Epithelial cell of proximal tubule (primary cell): ENCODE data around the gene ENTR1. TPM values are rescaled to one million over a fixed set of nuclear protein-coding genes. Genes with fewer than 3 reads are reported as not detected.

Source experiments
- DNase-seq: peaks from one replicate; pipeline ENCODE4 v3.0.0-alpha.2; 2011; ENCODE audit warnings: low read depth
- H3K4me3 ChIP-seq: 2 replicates; pipeline ENCODE4 v1.5.1; 2011; ENCODE audit warnings: low read depth, mild to moderate bottlenecking, low read length
- CTCF ChIP-seq: conservative IDR thresholded peaks from 2 replicates; pipeline ENCODE4 v1.5.1; 2012; ENCODE audit warnings: low read depth, mild to moderate bottlenecking, low read length
- total RNA-seq: library from RNA; depleted of rRNA; stranded (reverse); fragments of >200 nt; gene quantifications from 2 replicates; pipeline ENCODE4 v1.2.3, GENCODE V29; 2015

Gene ENTR1
- total RNA-seq, 1 donor from 2014 or later, result 57.5 TPM

- H3K4me3 ChIP-seq, result no peak overlapping the region
- no peak for TF ChIP-seq CTCF
- DNase-seq, result no peak
Measured at GRCh38 chr9:136371533-136371880, 38.9 kb downstream of the ENTR1 start.

- no peak overlapping the region for H3K4me3 ChIP-seq
- no peak for DNase-seq
- TF ChIP-seq CTCF, result no peak
Measured at GRCh38 chr9:136370687-136371532, 39.5 kb downstream of the ENTR1 start.

- no peak for TF ChIP-seq CTCF
- no peak overlapping the region for H3K4me3 ChIP-seq
- DNase-seq, result no peak
Measured at GRCh38 chr9:136370037-136370436, 40.4 kb downstream of the ENTR1 start.

GRCh38 chr9:136368190-136368589, 42.2 kb downstream of the ENTR1 start:
- no peak for DNase-seq

GRCh38 chr9:136367296-136368145, 42.9 kb downstream of the ENTR1 start:
- no peak overlapping the region for H3K4me3 ChIP-seq
- no peak for TF ChIP-seq CTCF
- DNase-seq, result no peak

More at GRCh38 chr9:136368190-136368589, 42.2 kb downstream of the ENTR1 start:
- H3K4me3 ChIP-seq, result no peak overlapping the region
- no peak for TF ChIP-seq CTCF

- TF ChIP-seq CTCF, result no peak
- no peak overlapping the region for H3K4me3 ChIP-seq
- no peak for DNase-seq
Measured at GRCh38 chr9:136366826-136367225, 43.6 kb downstream of the ENTR1 start.
